WTC11 (cell line): Measurements from ENCODE around the gene SKI. TPM values are rescaled to one million over a fixed set of nuclear protein-coding genes. Genes with fewer than 3 reads are reported as not detected.

ENCODE experiments used
- ATAC-seq: fragments of 200-7000 bp; cut with Tn5 transposase; 2 replicates; pipeline ENCODE4 v1.10.0; 2021; ENCODE audit warnings: mild to moderate bottlenecking, moderate library complexity
- CTCF ChIA-PET: fragments of 300-600 bp; sonication (Branson Sonifier 250); formaldehyde crosslinking; loops from one replicate; lab custom pipeline; 2021; ENCODE audit warnings: antibody characterized with exemption; lab: Charles Lee
- POLR2A ChIA-PET: fragments of 350-600 bp; sonication (Branson Sonifier 250); formaldehyde crosslinking; loops from one replicate; lab custom pipeline; 2021; ENCODE audit warnings: antibody characterized with exemption; lab: Charles Lee
- DNase-seq: peaks from one replicate; pipeline ENCODE4 v3.0.0; 2021; ENCODE audit warnings: low spot score
- H3K27ac Mint-ChIP-seq: 2 replicates; pipeline ENCODE4 v1.8.0; 2021; ENCODE audit warnings: mixed read lengths
- H3K27me3 Mint-ChIP-seq: 2 replicates; pipeline ENCODE4 v1.8.0; 2021; ENCODE audit warnings: low read depth, mild to moderate bottlenecking, moderate library complexity, mixed read lengths
- H3K36me3 Mint-ChIP-seq: 2 replicates; pipeline ENCODE4 v1.8.0; 2021; ENCODE audit warnings: mixed read lengths
- H3K4me1 Mint-ChIP-seq: 2 replicates; pipeline ENCODE4 v1.8.0; 2022; ENCODE audit warnings: mixed read lengths
- H3K4me3 Mint-ChIP-seq: 2 replicates; pipeline ENCODE4 v1.8.0; 2021; ENCODE audit warnings: mild to moderate bottlenecking, moderate library complexity, mixed read lengths
- H3K9me3 Mint-ChIP-seq: 2 replicates; pipeline ENCODE4 v1.8.0; 2021; ENCODE audit warnings: mixed read lengths
- AFF4 ChIP-seq: sonication (generic); formaldehyde crosslinking; IDR thresholded peaks from 2 replicates; pipeline ENCODE4 v1.8.1; 2023; ENCODE audit warnings: mild to moderate bottlenecking, missing genetic modification reagents, borderline replicate concordance
- CREB1 ChIP-seq: sonication (generic); formaldehyde crosslinking; IDR thresholded peaks from 2 replicates; pipeline ENCODE4 v1.8.0; 2023; ENCODE audit warnings: mild to moderate bottlenecking, missing genetic modification reagents
- CTCF ChIP-seq: fragments of 200-600 bp; IDR thresholded peaks from 2 replicates; pipeline ENCODE4 v1.8.0; 2022; ENCODE audit warnings: antibody characterized with exemption
- E2F5 ChIP-seq: sonication (generic); formaldehyde crosslinking; IDR thresholded peaks from 2 replicates; pipeline ENCODE4 v1.8.1; 2022; ENCODE audit warnings: mild to moderate bottlenecking, moderate library complexity, missing genetic modification reagents
- EMX1 ChIP-seq: fragments of 250-450 bp; sonication (Bioruptor Pico); IDR thresholded peaks from 2 replicates; pipeline ENCODE4 v1.8.0; 2021; ENCODE audit warnings: mild to moderate bottlenecking
- ESRRA ChIP-seq: sonication (generic); formaldehyde crosslinking; IDR thresholded peaks from 2 replicates; pipeline ENCODE4 v1.8.1; 2022; ENCODE audit warnings: mild to moderate bottlenecking, missing genetic modification reagents, borderline replicate concordance
- HMGXB4 ChIP-seq: sonication (generic); formaldehyde crosslinking; IDR thresholded peaks from 2 replicates; pipeline ENCODE4 v1.8.1; 2023; ENCODE audit warnings: mild to moderate bottlenecking, moderate library complexity, missing genetic modification reagents
- PRDM15 ChIP-seq: sonication (generic); formaldehyde crosslinking; IDR thresholded peaks from 2 replicates; pipeline ENCODE4 v1.8.0; 2022; ENCODE audit warnings: missing genetic modification reagents
- SMAD3 ChIP-seq: sonication (generic); formaldehyde crosslinking; IDR thresholded peaks from 2 replicates; pipeline ENCODE4 v1.8.0; 2022; ENCODE audit warnings: missing genetic modification reagents, mild to moderate bottlenecking, borderline replicate concordance
- TP53 ChIP-seq: sonication (generic); formaldehyde crosslinking; IDR thresholded peaks from 2 replicates; pipeline ENCODE4 v1.8.1; 2023; ENCODE audit warnings: mild to moderate bottlenecking, missing genetic modification reagents
- ZNF317 ChIP-seq: sonication (generic); formaldehyde crosslinking; IDR thresholded peaks from 2 replicates; pipeline ENCODE4 v1.8.1; 2023; ENCODE audit warnings: low read depth, mild to moderate bottlenecking, moderate library complexity, missing genetic modification reagents, borderline replicate concordance
- ZNF532 ChIP-seq: fragments of 250-450 bp; sonication (Bioruptor Pico); IDR thresholded peaks from 2 replicates; pipeline ENCODE4 v1.9.0; 2021; ENCODE audit warnings: mild to moderate bottlenecking, borderline replicate concordance
- total RNA-seq: library from RNA; stranded (reverse); gene quantifications from 3 replicates; pipeline ENCODE4 v1.2.3, GENCODE V29; 2021

Gene SKI
- total RNA-seq, 1 experiment from 2014 or later = 88.6 TPM

GRCh38 chr1:2215909-2216766 is 12.0 kb upstream of the SKI start (continued):
- no peak for TF ChIP-seq PRDM15 (CRISPR knock-in tag)
- TF ChIP-seq CREB1 (CRISPR knock-in tag) = no peak
- TF ChIP-seq ZNF317 (CRISPR knock-in tag) = no peak
- no peak for TF ChIP-seq E2F5 (CRISPR knock-in tag)
- TF ChIP-seq, all 79 proteins: peak for 0

GRCh38 chr1:2216767-2217058 is 11.4 kb upstream of the SKI start:
- H3K4me1 Mint-ChIP-seq = peaks cover 3% of the 10 kb centered on the region; the same call in 1 of the 2 replicates
- POLR2A ChIA-PET = interaction anchor here (0.7 kb wide), 1 partner anchor 13 kb away, joined by 3 read pairs; no protein-coding TSS in a partner anchor
- CTCF ChIA-PET = interaction anchor here (1.4 to 1.6 kb wide), 2 partner anchors 22 to 42 kb away, joined by 3 to 5 read pairs; partner anchors contain the start of gene FAAP20
- ATAC-seq (no peak), DNase-seq (no peak)
- H3K4me3 Mint-ChIP-seq = no peak overlapping the region
- no peaks in the 10 kb centered on the region for H3K9me3 Mint-ChIP-seq
- no peaks in the 10 kb centered on the region for H3K36me3 Mint-ChIP-seq
- no peak overlapping the region for H3K27ac Mint-ChIP-seq
- no peaks in the 10 kb centered on the region; the same call in 1 of the 2 replicates for H3K27me3 Mint-ChIP-seq
- TF ChIP-seq AFF4 (CRISPR knock-in tag) = no peak
- TF ChIP-seq CTCF = no peak
- no peak for TF ChIP-seq SMAD3
- TF ChIP-seq ZNF532 (CRISPR knock-in tag) = no peak
- TF ChIP-seq EMX1 = no peak
- no peak for TF ChIP-seq ESRRA (CRISPR knock-in tag)
- TF ChIP-seq ZNF317 (CRISPR knock-in tag) = no peak
- no peak for TF ChIP-seq HMGXB4 (CRISPR knock-in tag)
- TF ChIP-seq TP53 (CRISPR knock-in tag) = no peak
